GM19395 (cell line): ENCODE measurements around the gene ZNF322.
"Not testable (repeated sequence)": the region's sequence is repeated elsewhere in the genome, so short reads cannot be mapped to it uniquely, and the experiment has no call there.

Experiments
- ATAC-seq: cut with Tn5 transposase; IDR thresholded peaks from one replicate; pipeline ENCODE4 v1.9.1; 2021; ENCODE audit warnings: mild to moderate bottlenecking, moderate library complexity; ENCODE audit not compliant: unreplicated experiment

ZNF322 gene

GRCh38 chr6:26659042-26659999 lies at the start of gene ZNF322:
ZNF322 (minus strand) TSS chr6:26659746; CDS start chr6:26638553, 21,193 bp downstream.
- ATAC-seq = peak; percentile 98

GRCh38 chr6:26705780-26706179 lies 46.2 kb upstream of the ZNF322 start:
- not testable (repeated sequence) for ATAC-seq

- not testable (repeated sequence) for ATAC-seq
Observed at GRCh38 chr6:26705352-26705751, 45.8 kb upstream of the ZNF322 start.

GRCh38 chr6:26701023-26701747 lies 41.6 kb upstream of the ZNF322 start:
- ATAC-seq = not testable (repeated sequence)

GRCh38 chr6:26697496-26697895 lies 38.0 kb upstream of the ZNF322 start:
- ATAC-seq = not testable (repeated sequence)

GRCh38 chr6:26689324-26689947 lies 29.9 kb upstream of the ZNF322 start:
- not testable (repeated sequence) for ATAC-seq

- not testable (repeated sequence) for ATAC-seq
Observed at GRCh38 chr6:26682435-26683042, 23.0 kb upstream of the ZNF322 start.

- ATAC-seq = not testable (repeated sequence)
Observed at GRCh38 chr6:26673287-26673686, 13.7 kb upstream of the ZNF322 start.

GRCh38 chr6:26670558-26670957 lies 11.0 kb upstream of the ZNF322 start:
- ATAC-seq = not testable (repeated sequence)

GRCh38 chr6:26670003-26670402 lies 10.5 kb upstream of the ZNF322 start:
- ATAC-seq = not testable (repeated sequence)

- peak; percentile 36 for ATAC-seq
Observed at GRCh38 chr6:26660000-26660361, 435 bp upstream of the ZNF322 start.

- no peak for ATAC-seq
Observed at GRCh38 chr6:26657256-26657655, 2.3 kb downstream of the ZNF322 start.

- ATAC-seq = no peak
Observed at GRCh38 chr6:26653007-26653406, 6.5 kb downstream of the ZNF322 start.

GRCh38 chr6:26651133-26651781 lies 8.3 kb downstream of the ZNF322 start:
- ATAC-seq = no peak

- no peak for ATAC-seq
Observed at GRCh38 chr6:26646074-26646473, 13.5 kb downstream of the ZNF322 start.

GRCh38 chr6:26640806-26641205 lies 18.7 kb downstream of the ZNF322 start:
- no peak for ATAC-seq

GRCh38 chr6:26629359-26629758 lies 30.2 kb downstream of the ZNF322 start:
- ATAC-seq = no peak

GRCh38 chr6:26627843-26628242 lies 31.7 kb downstream of the ZNF322 start:
- no peak for ATAC-seq

GRCh38 chr6:26624557-26624956 lies 35.0 kb downstream of the ZNF322 start:
- ATAC-seq = no peak

- no peak for ATAC-seq
Observed at GRCh38 chr6:26623339-26623859, 36.1 kb downstream of the ZNF322 start.
